Esophagus muscularis mucosa (tissue), 4 donors: ENCODE data around the gene MYBPC1.

Experiments
- CTCF ChIP-seq, 3 experiments: fragments of 200-600 bp in 2 of 3; fragments of 450-650 bp in 1 of 3; sonication (generic) in 2 of 3; IDR thresholded peaks; one replicate each; pipeline ENCODE4 v1.5.1; 2017 to 2019; ENCODE audit warnings: antibody characterized with exemption in 3 of 3, mild to moderate bottlenecking in 2 of 3, moderate library complexity in 1 of 3
- EP300 ChIP-seq: sonication (generic); formaldehyde crosslinking; IDR thresholded peaks from one replicate; pipeline ENCODE4 v1.6.1; 2017; ENCODE audit warnings: antibody characterized with exemption
- POLR2A ChIP-seq: fragments of 450-650 bp; IDR thresholded peaks from one replicate; pipeline ENCODE4 v1.6.1; 2017; ENCODE audit warnings: antibody characterized with exemption, moderate library complexity, mild to moderate bottlenecking, low read depth
- POLR2AphosphoS5 ChIP-seq, 2 donors: sonication (generic); formaldehyde crosslinking; IDR thresholded peaks; one replicate each; pipeline ENCODE4 v1.6.1; 2017; ENCODE audit warnings: antibody characterized with exemption in 2 of 2

GRCh38 chr12:101675555-101675954, 80.8 kb downstream of the MYBPC1 start:
- TF ChIP-seq CTCF (IDR thresholded peaks at IDR 0.05) (no peak), POLR2AphosphoS5 (IDR thresholded peaks at IDR 0.05) (no peak), POLR2A (no peak), EP300 (no peak)
